ENCODE results near the gene GRM8.

DNA sequence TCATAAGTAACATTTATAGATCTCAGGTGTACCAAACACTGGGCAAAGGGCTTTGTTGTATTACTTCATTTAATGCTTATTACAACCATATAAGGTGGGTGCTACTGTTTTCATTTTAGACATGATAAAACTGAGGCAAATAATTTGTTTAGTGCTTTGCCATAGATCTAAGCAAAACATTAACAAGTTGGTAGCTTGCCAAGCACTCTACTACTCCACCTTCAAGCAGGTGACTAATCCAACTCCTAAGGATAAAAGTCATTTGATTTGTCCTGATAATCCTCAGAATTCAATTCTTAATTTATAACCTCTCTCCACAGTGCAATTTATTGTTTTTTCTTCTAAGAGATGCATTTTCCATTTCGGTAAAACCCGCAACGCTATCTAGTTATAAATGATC lies 646.4 kb downstream of the GRM8 start:
- TF ChIP-seq ELK1 (IDR thresholded peaks at IDR 0.05; ENCODE audit: low read depth, low read length): no peak
- TF ChIP-seq REST (IDR thresholded peaks at IDR 0.05): no peak
- no peak for TF ChIP-seq ZC3H11A (IDR thresholded peaks at IDR 0.05)
- TF ChIP-seq POLR2A (IDR thresholded peaks at IDR 0.05; ENCODE audit: low read length): no peak
- no peak for TF ChIP-seq JUNB (IDR thresholded peaks at IDR 0.05)
- TF ChIP-seq, protein P1, sequence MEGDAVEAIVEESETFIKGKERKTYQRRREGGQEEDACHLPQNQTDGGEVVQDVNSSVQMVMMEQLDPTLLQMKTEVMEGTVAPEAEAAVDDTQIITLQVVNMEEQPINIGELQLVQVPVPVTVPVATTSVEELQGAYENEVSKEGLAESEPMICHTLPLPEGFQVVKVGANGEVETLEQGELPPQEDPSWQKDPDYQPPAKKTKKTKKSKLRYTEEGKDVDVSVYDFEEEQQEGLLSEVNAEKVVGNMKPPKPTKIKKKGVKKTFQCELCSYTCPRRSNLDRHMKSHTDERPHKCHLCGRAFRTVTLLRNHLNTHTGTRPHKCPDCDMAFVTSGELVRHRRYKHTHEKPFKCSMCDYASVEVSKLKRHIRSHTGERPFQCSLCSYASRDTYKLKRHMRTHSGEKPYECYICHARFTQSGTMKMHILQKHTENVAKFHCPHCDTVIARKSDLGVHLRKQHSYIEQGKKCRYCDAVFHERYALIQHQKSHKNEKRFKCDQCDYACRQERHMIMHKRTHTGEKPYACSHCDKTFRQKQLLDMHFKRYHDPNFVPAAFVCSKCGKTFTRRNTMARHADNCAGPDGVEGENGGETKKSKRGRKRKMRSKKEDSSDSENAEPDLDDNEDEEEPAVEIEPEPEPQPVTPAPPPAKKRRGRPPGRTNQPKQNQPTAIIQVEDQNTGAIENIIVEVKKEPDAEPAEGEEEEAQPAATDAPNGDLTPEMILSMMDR (IDR thresholded peaks at IDR 0.05): no peak
- no peak for TF ChIP-seq ESRRA (IDR thresholded peaks at IDR 0.05; ENCODE audit: borderline replicate concordance, low read length)
- TF ChIP-seq JUN (IDR thresholded peaks at IDR 0.05): no peak
- no peak for TF ChIP-seq EP300 (IDR thresholded peaks at IDR 0.05)
